Lower lobe of right lung (tissue), 2 donors: ENCODE data around the gene TMEM40. TPM values are rescaled to one million over a fixed set of nuclear protein-coding genes. Genes with fewer than 3 reads are reported as not detected.
A peak's percentile ranks its signal among the peaks of the same experiment; 100 is the strongest.

ENCODE experiments used
- ATAC-seq, 2 donors: fragments of 200-7000 bp; cut with Tn5 transposase; one replicate each; pipeline ENCODE4 v1.9.1; 2020 to 2022; ENCODE audit warnings: mild to moderate bottlenecking in 2 of 2, moderate library complexity in 2 of 2
- DNase-seq: peaks from one replicate; pipeline ENCODE4 v3.0.0-alpha.2; 2020
- H3K27ac ChIP-seq: fragments of 200-600 bp; one replicate; pipeline ENCODE4 v1.8.0; 2022
- H3K27me3 ChIP-seq: fragments of 200-600 bp; one replicate; pipeline ENCODE4 v1.8.0; 2022; ENCODE audit warnings: low read depth
- H3K36me3 ChIP-seq: fragments of 200-600 bp; one replicate; pipeline ENCODE4 v1.8.0; 2022; ENCODE audit warnings: mild to moderate bottlenecking
- H3K4me1 ChIP-seq: fragments of 200-600 bp; one replicate; pipeline ENCODE4 v1.8.0; 2022
- H3K4me3 ChIP-seq: fragments of 200-600 bp; one replicate; pipeline ENCODE4 v1.8.0; 2022; ENCODE audit warnings: mild to moderate bottlenecking
- H3K9me3 ChIP-seq: fragments of 200-600 bp; one replicate; pipeline ENCODE4 v1.8.0; 2022
- CTCF ChIP-seq: fragments of 200-600 bp; IDR thresholded peaks from one replicate; pipeline ENCODE4 v1.8.0; 2022; ENCODE audit warnings: antibody characterized with exemption, mild to moderate bottlenecking
- intact Hi-C: fragments of 100-400 bp; cut with DNase I; formaldehyde crosslinking; loops from one replicate; pipeline ENCODE4 v1.11.0; 2022
- total RNA-seq: library from RNA; stranded (reverse); fragmentation: NEBNext Ultra II Directional; extraction: Animal tissue kit (Norgen Biotek cat#: 25700); gene quantifications from one replicate; pipeline ENCODE4 v1.2.1, GENCODE V29; 2021
- donor health status: DM: no; HTN: yes; CAD: no; lungs with severe emphysema.

TMEM40 gene
- total RNA-seq, 1 donor from 2014 or later = 1.0 TPM

- no peak overlapping the region for H3K27ac ChIP-seq
- DNase-seq (no peak), ATAC-seq (no peak)
- intact Hi-C loops = no loop called here
- H3K9me3 ChIP-seq = no peaks in the 10 kb centered on the region
- no peaks in the 10 kb centered on the region for H3K36me3 ChIP-seq
- H3K4me1 ChIP-seq = peaks cover 16% of the 10 kb centered on the region
- no peaks in the 10 kb centered on the region for H3K27me3 ChIP-seq
- no peak for TF ChIP-seq CTCF
- no peak overlapping the region for H3K4me3 ChIP-seq
Measured at GRCh38 chr3:12759693-12760565, 870 bp upstream of the TMEM40 start.

- peak overlapping the region; percentile 9 for H3K4me3 ChIP-seq
- peak overlapping the region; percentile 76 for H3K27ac ChIP-seq
- peak; percentile 74 to 86 for ATAC-seq
Measured at GRCh38 chr3:12758025-12758781, 856 bp downstream of the TMEM40 start.

GRCh38 chr3:12756635-12757034 lies 2.4 kb downstream of the TMEM40 start:
- intact Hi-C loops = no loop called here
- H3K27me3 ChIP-seq = no peaks in the 10 kb centered on the region
- H3K4me3 ChIP-seq = no peak overlapping the region
- H3K4me1 ChIP-seq = peaks cover 16% of the 10 kb centered on the region
- no peaks in the 10 kb centered on the region for H3K36me3 ChIP-seq
- no peak for ATAC-seq
- no peaks in the 10 kb centered on the region for H3K9me3 ChIP-seq
- no peak for DNase-seq
- TF ChIP-seq CTCF = no peak
- no peak overlapping the region for H3K27ac ChIP-seq

More at GRCh38 chr3:12758025-12758781, 856 bp downstream of the TMEM40 start:
- intact Hi-C loops = no loop called here
- H3K36me3 ChIP-seq = no peaks in the 10 kb centered on the region
- peaks cover 16% of the 10 kb centered on the region for H3K4me1 ChIP-seq
- no peaks in the 10 kb centered on the region for H3K27me3 ChIP-seq
- TF ChIP-seq CTCF = no peak
- H3K9me3 ChIP-seq = no peaks in the 10 kb centered on the region
- peak; percentile 58 for DNase-seq

GRCh38 chr3:12756175-12756574 lies 2.9 kb downstream of the TMEM40 start:
- ATAC-seq (no peak), DNase-seq (no peak)
- Histone ChIP-seq H3K27ac (no peak overlapping the region), H3K4me3 (no peak overlapping the region), H3K27me3 (no peaks in the 10 kb centered on the region), H3K4me1 (peaks cover 16% of the 10 kb centered on the region), H3K36me3 (no peaks in the 10 kb centered on the region), H3K9me3 (no peaks in the 10 kb centered on the region)
- TF ChIP-seq CTCF = no peak
- intact Hi-C loops = no loop called here

GRCh38 chr3:12755754-12756153 lies 3.3 kb downstream of the TMEM40 start:
- intact Hi-C loops = no loop called here
- H3K4me1 ChIP-seq = peaks cover 16% of the 10 kb centered on the region
- no peak for TF ChIP-seq CTCF
- DNase-seq (no peak), ATAC-seq (no peak)
- H3K4me3 ChIP-seq = no peak overlapping the region
- H3K36me3 ChIP-seq = no peaks in the 10 kb centered on the region
- H3K9me3 ChIP-seq = no peaks in the 10 kb centered on the region
- no peak overlapping the region for H3K27ac ChIP-seq
- no peaks in the 10 kb centered on the region for H3K27me3 ChIP-seq
